Loucy (cell line): ENCODE data around the gene NTF4.

Source experiments
- H2AFZ ChIP-seq: fragments of 200-600 bp; sonication (generic); 2 replicates; pipeline ENCODE4 v1.6.0; 2016; ENCODE audit warnings: antibody characterized with exemption, mild to moderate bottlenecking, low read length, moderate library complexity
- H3F3A ChIP-seq: fragments of 200-600 bp; 2 replicates; pipeline ENCODE4 v1.6.0; 2016; ENCODE audit warnings: antibody characterized with exemption, low read depth, mild to moderate bottlenecking
- H3K27me3 ChIP-seq: fragments of 200-600 bp; sonication (generic); 2 replicates; pipeline ENCODE4 v1.6.1; 2014; ENCODE audit warnings: low read length, mild to moderate bottlenecking; ENCODE audit not compliant: insufficient read depth, poor library complexity, severe bottlenecking
- H3K36me3 ChIP-seq: fragments of 200-600 bp; sonication (generic); 2 replicates; pipeline ENCODE4 v1.6.1; 2016; ENCODE audit warnings: low read length; ENCODE audit not compliant: insufficient read depth
- H3K4me1 ChIP-seq: fragments of 200-600 bp; sonication (generic); 2 replicates; pipeline ENCODE4 v1.5.1; 2014; ENCODE audit warnings: low read length, mild to moderate bottlenecking; ENCODE audit not compliant: insufficient read depth, poor library complexity, severe bottlenecking
- H3K4me2 ChIP-seq: fragments of 200-600 bp; sonication (generic); 2 replicates; pipeline ENCODE4 v1.6.0; 2014; ENCODE audit warnings: antibody characterized with exemption, low read length, low read depth, mild to moderate bottlenecking; ENCODE audit not compliant: poor library complexity, severe bottlenecking
- H3K4me3 ChIP-seq: fragments of 200-600 bp; sonication (generic); 2 replicates; pipeline ENCODE4 v1.5.1; 2014; ENCODE audit warnings: low read length, mild to moderate bottlenecking, mixed read lengths; ENCODE audit not compliant: poor library complexity, severe bottlenecking
- H3K79me2 ChIP-seq: fragments of 200-600 bp; sonication (generic); 2 replicates; pipeline ENCODE4 v1.6.1; 2014; ENCODE audit warnings: low read length; ENCODE audit not compliant: insufficient read depth
- H3K9ac ChIP-seq: fragments of 200-600 bp; sonication (generic); 2 replicates; pipeline ENCODE4 v1.6.0; 2014; ENCODE audit warnings: mild to moderate bottlenecking, low read depth, low read length, moderate library complexity; ENCODE audit not compliant: poor library complexity, severe bottlenecking
- H3K9me2 ChIP-seq: fragments of 200-600 bp; sonication (generic); replicated peaks from 2 replicates; pipeline ENCODE4 v1.6.1; 2016; ENCODE audit warnings: low read depth, low read length, mixed read lengths
- H3K9me3 ChIP-seq: fragments of 200-600 bp; sonication (generic); 2 replicates; pipeline ENCODE4 v1.6.1; 2014; ENCODE audit warnings: mild to moderate bottlenecking, antibody characterized with exemption, low read length, low read depth; ENCODE audit not compliant: insufficient read depth
- H4K20me1 ChIP-seq: fragments of 200-600 bp; sonication (generic); 2 replicates; pipeline ENCODE4 v1.6.0; 2014; ENCODE audit warnings: antibody characterized with exemption, low read length, mild to moderate bottlenecking; ENCODE audit not compliant: insufficient read depth, poor library complexity, severe bottlenecking
- EZH2phosphoT487 ChIP-seq: fragments of 200-600 bp; IDR thresholded peaks from 2 replicates; pipeline ENCODE4 v1.6.1; 2018; ENCODE audit warnings: antibody characterized with exemption, mild to moderate bottlenecking, moderate library complexity, borderline replicate concordance
- TF ChIP-seq, protein P1 (sequence below): fragments of 200-600 bp; sonication (generic); conservative IDR thresholded peaks from 2 replicates; pipeline ENCODE4 v1.5.1; 2014; ENCODE audit warnings: mild to moderate bottlenecking, antibody characterized with exemption, low read length

NTF4 gene

DNA sequence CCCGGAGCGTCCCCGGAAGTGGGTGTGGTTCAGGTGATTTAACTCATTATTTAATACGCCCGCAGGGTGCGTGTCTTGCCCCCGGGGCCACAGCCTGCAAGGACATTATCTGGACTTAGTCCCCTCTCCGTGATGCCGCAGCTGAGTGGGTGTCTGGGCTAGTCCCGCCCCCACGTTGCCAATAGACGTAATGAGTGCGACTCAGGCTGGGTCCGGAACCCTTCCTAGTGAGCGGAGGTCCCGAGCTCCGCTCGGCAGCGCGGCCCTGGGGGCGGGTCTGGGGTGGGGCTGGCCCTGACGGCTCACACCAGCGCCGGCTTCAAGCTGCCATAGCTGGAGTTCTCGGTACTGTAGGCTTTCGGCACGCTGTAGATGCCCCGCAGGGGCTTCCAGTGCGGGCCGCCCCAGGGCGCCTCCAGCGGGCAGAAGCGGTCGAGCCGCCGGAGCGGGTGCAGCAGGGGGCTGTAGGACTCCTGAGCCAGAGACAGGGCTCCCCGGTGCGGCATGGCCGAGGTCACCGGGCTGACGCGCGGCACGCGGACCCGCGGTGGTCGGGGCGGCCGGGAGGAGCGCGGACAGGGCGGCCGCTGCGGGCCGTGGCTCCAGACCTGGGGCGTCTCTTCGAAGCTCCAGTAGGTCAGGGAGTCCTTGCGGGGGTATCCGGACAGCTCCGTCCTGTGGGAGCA is 46.8 kb downstream of the NTF4 start:
- Histone ChIP-seq H3K4me3 (no peak overlapping the region), H3K79me2 (no peaks in the 10 kb centered on the region), H3K9me2 (no peaks in the 10 kb centered on the region), H4K20me1 (no peaks in the 10 kb centered on the region), H3K4me2 (no peak overlapping the region), H3F3A (no peaks in the 10 kb centered on the region), H3K9me3 (no peaks in the 10 kb centered on the region), H3K4me1 (peaks cover 7% of the 10 kb centered on the region), H3K9ac (no peak overlapping the region), H3K36me3 (peaks cover 20% of the 10 kb centered on the region; the same call in 1 of the 2 replicates), H2AFZ (no peak overlapping the region), H3K27me3 (no peaks in the 10 kb centered on the region)
- TF ChIP-seq, protein P1, sequence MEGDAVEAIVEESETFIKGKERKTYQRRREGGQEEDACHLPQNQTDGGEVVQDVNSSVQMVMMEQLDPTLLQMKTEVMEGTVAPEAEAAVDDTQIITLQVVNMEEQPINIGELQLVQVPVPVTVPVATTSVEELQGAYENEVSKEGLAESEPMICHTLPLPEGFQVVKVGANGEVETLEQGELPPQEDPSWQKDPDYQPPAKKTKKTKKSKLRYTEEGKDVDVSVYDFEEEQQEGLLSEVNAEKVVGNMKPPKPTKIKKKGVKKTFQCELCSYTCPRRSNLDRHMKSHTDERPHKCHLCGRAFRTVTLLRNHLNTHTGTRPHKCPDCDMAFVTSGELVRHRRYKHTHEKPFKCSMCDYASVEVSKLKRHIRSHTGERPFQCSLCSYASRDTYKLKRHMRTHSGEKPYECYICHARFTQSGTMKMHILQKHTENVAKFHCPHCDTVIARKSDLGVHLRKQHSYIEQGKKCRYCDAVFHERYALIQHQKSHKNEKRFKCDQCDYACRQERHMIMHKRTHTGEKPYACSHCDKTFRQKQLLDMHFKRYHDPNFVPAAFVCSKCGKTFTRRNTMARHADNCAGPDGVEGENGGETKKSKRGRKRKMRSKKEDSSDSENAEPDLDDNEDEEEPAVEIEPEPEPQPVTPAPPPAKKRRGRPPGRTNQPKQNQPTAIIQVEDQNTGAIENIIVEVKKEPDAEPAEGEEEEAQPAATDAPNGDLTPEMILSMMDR = no peak; the same call in 1 of the 2 replicates
- TF ChIP-seq EZH2phosphoT487 = no peak

DNA sequence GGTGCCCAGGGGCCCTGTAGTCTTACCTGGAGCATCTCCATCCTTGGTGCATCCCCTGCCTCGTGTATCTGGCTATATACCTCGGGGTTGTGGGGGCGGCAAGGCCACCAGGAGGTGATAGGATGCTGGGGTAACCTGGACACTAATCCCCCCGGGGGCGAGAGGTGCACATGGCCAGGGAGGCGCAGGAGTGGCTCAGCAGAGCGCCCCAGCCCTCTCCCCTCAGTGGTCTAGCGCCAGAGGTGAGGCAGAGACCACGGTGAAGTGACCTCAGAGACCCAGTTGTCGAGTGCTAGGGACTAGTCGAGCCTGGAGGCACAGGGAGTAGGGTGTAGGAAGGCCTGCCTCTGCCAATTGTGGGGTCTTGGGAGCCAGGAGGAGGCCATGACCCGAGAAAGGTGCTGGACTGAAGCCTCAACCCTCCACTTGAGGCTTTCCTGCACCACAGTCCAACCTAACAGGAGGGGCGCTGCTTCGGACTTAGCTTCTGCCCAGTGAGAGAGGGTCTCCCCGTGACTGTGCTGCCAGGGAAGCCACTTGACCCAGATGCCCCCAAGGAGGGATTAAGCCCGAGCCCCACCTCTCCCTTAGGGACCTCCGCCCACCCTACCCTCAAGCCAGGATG is 47.5 kb downstream of the NTF4 start, which contains the start of gene LHB:
Gene LHB (minus strand): TSS at position 51 of the 625 bp plus-strand sequence. CDS start 10 bp downstream, at position 41.
- Histone ChIP-seq H3K4me1 (peaks cover 7% of the 10 kb centered on the region), H3K4me2 (no peak within 1 kb of the TSS), H3K9me3 (no peaks in the 10 kb centered on the region), H3K9me2 (no peaks in the 10 kb centered on the region), H3K79me2 (no peaks in the 10 kb centered on the region), H3K9ac (no peak within 1 kb of the TSS), H3K27me3 (no peaks in the 10 kb centered on the region), H3K4me3 (no peak within 1 kb of the TSS), H3F3A (no peaks in the 10 kb centered on the region), H4K20me1 (no peaks in the 10 kb centered on the region), H2AFZ (no peak within 1 kb of the TSS), H3K36me3 (peaks cover 25% of the 10 kb centered on the region; the same call in 1 of the 2 replicates)
- TF ChIP-seq, protein P1 = no peak
- no peak for TF ChIP-seq EZH2phosphoT487

DNA sequence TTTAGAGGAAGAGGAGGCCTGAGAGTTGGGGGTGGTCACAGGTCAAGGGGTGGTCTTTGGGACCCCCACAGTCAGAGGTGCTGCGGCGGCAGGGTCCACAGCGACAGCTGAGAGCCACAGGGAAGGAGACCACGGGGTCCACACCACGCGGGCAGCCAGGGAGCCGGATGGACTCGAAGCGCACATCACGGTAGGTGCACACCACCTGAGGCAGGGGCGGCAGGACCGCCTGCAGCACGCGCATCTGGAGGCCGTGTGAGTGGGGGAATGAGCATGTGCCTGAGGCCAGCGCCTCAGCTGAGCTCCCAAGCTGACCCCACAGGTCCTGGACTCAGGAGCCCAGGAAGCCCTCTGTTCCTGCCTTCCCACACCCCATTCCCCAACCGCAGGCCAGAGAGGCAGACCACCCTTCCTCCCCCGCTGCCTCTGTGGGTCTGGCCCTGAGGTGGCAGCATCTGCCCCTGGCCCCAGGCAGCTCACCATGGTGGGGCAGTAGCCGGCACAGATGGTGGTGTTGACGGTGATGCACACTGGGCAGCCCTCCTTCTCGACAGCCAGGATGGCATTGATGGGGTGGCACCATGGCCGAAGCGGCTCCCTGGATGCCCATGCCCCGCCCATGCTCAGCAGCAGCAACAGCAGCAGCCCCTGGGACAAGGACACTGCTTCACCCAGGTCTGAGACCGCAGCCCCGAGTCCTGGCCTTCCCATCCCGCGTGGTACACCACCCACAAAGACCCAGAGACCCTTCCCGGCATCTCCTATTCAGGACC is 48.4 kb downstream of the NTF4 start:
- Histone ChIP-seq H3K4me3 (no peak overlapping the region), H3K36me3 (peaks cover 34% of the 10 kb centered on the region; the same call in 1 of the 2 replicates), H3K79me2 (no peaks in the 10 kb centered on the region), H3K9me2 (no peaks in the 10 kb centered on the region), H3K9ac (no peak overlapping the region), H2AFZ (no peak overlapping the region), H4K20me1 (no peaks in the 10 kb centered on the region), H3K27me3 (no peaks in the 10 kb centered on the region), H3K4me1 (peaks cover 7% of the 10 kb centered on the region), H3F3A (no peaks in the 10 kb centered on the region), H3K4me2 (no peak overlapping the region), H3K9me3 (no peaks in the 10 kb centered on the region)
- TF ChIP-seq, protein P1 = no peak
- TF ChIP-seq EZH2phosphoT487 = no peak
